SKM-1 (cell line): ENCODE measurements around the gene TAS2R40.
"Not testable (repeated sequence)": the region's sequence is repeated elsewhere in the genome, so short reads cannot be mapped to it uniquely, and the experiment has no call there.

ENCODE experiments used
- DNase-seq: peaks from one replicate; lab custom pipeline; 2025; ENCODE audit not compliant: unreplicated experiment; lab: John Stamatoyannopoulos, UW

Gene TAS2R40

GRCh38 chr7:143221737-143222136 lies at the start of gene TAS2R40:
TSS of gene TAS2R40 (plus strand) at chr7:143222037. CDS start at chr7:143222079, 42 bp downstream.
- DNase-seq: no peak

DNA sequence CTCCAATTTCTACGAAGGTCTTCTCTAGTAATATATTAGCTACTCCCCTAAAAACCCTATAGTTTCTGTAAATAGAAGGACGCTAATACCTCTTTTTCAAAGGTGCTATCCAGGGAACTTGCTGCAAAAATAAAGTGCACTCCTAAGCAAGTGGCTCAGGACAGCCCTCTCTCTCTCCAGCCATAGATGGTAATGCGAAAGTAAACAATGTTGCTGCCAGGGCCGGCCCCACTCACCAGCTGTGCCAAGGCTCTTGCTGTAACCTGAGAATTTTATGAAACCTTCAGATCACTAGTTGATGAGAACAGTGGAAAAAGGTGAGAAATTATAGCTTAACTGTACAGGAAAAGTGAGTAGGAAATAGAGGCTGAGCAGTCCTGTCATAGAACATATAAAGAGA lies 49.5 kb upstream of the TAS2R40 start:
- DNase-seq: no peak

GRCh38 chr7:143176128-143176527 lies 45.7 kb upstream of the TAS2R40 start:
- DNase-seq: no peak

- no peak for DNase-seq
Observed at GRCh38 chr7:143177374-143178119, 44.3 kb upstream of the TAS2R40 start.

GRCh38 chr7:143180771-143181170 lies 41.1 kb upstream of the TAS2R40 start:
- not testable (repeated sequence) for DNase-seq

DNA sequence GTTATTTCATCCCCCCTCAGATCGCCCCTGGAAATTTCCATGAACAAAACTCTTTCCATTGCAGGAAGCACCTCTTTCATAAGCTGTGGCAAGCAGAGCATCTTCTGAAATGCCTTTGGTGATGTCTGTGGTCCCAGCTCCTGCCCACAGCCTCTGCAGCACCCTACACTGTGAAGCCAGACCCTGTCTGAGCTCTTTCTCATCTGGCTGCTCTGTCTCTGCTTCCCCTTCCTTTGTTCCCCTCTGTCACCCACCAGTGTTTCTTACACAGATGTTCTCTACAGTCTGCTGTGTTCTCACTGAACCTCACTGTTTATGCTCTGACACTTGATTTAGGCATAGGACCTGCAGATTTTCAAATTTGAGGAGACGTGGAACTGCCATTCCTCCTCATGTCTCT lies 40.5 kb upstream of the TAS2R40 start:
- DNase-seq: no peak

DNA sequence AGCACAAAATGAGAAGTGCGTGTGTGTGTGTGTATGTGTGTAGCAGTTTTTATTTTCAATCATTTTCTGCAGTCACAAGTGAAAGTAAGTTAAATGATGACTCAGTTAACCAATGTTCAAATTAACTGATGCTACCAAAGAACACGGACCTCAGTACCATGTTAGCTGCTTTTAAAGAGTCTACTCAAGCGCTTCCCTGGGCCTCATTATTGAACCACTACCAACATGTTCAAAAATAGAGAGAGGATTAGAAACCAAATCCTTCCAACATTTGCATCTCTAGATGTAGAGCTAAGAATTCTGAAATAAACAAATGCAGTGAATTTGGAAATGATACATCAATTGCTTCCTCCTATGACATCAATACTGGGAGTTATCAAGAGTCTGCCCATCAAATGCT lies 38.8 kb upstream of the TAS2R40 start, which contains the start of gene TAS2R39:
Gene TAS2R39, plus strand, starts transcription at position 396 of the 400 bp plus-strand sequence. Its CDS starts 0 bp downstream, at position 396.
- no peak for DNase-seq

DNA sequence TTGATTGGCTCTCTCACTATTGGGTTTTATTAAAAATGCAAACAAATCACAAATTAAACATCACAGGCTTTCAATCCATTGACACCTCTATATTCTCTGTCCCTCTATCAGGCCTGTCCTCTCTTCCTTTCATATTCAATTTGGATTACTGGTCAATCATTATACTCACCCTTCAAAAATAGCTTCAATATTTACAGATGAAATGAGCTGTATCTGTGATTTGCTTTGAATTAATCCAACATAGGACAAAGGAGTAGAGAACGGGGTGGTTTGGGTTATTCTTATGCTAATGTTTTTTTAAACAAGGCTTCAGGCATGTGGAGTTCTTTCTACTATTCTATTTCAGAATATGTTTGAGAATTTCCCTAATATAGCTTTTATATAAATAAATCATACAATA lies 36.3 kb upstream of the TAS2R40 start:
- no peak for DNase-seq

- DNase-seq: no peak
Observed at GRCh38 chr7:143188994-143189393, 32.8 kb upstream of the TAS2R40 start.

DNA sequence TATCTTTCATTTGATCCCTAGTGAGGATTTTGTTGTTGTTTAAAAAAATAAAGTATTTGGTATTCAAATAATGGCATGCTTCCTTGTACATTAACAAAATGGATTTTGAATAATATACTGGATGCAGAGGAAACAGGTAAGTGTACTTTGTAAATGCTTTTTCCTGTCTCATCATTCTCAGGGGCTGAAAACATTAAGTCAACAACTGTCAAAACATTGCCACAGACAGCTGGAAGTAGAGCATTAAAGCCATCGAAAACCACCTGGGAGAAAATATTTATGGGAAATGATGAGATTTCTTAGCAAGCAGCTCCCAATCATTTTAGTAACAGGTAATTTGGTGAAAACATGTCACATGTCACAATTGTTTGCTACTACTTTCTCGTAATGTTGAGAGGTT lies 28.0 kb upstream of the TAS2R40 start:
- DNase-seq: no peak

DNA sequence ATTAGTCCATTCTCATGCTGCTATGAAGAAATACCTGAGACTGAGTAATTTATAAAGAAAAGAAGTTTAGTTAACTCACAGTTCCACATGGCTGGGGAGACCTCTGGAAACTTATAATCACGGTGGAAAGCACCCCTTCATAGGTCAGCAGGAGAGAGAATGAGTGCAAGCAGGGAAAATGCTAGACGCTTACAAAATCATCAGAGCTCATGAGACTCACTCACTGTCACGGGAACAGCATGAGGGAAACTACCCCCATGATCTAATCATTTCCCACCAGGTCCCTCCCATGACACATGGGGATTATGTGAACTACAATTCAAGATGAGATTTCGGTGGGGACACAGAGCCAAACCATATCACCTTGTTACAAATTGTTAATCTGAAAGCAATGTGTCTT lies 22.8 kb upstream of the TAS2R40 start:
- no peak for DNase-seq

DNA sequence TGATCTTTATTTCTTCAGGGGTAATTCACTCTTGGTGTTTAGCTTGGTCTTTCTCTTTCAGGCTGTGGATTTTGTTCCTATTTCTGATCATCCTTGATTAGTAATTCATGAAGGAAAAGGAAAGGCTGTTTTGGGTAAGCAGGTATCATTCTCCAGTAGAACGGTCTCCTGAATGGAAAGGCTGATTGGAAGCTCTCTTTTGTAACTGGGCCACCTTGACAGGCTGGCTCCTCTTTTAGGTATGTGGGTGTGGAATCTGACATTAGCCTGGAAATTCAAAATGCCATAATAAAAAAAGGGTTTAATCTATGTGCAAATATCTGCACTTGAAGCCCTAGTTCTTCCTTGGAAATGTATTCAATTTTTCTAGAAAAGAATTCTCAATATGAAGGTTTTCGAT lies 19.7 kb upstream of the TAS2R40 start:
- DNase-seq: no peak

- DNase-seq: no peak
Observed at GRCh38 chr7:143203386-143203785, 18.5 kb upstream of the TAS2R40 start.

- peak; percentile 98 for DNase-seq
Observed at GRCh38 chr7:143205560-143206293, 16.1 kb upstream of the TAS2R40 start.

DNA sequence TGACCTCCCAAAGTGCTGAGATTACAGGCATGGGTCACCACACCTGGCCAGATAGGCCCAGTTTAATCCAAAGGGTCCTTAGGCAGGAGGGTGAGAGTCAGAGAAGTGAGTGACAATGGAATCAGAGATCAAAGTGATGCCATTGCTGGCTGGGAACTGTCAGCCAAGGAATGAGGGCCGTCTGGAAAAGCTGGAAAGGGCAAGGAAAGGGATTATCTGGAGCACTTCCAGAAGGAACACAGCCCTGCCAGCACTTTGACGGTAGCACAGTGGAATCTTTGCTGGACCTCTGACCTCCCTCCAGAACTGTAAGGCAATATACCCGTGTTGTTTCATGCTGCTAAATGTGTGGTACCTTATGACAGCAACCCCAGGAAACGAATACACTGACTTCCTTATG lies 11.3 kb upstream of the TAS2R40 start:
- no peak for DNase-seq

- DNase-seq: not testable (repeated sequence)
Observed at GRCh38 chr7:143213478-143213877, 8.4 kb upstream of the TAS2R40 start.

GRCh38 chr7:143214789-143215679 lies 6.8 kb upstream of the TAS2R40 start:
- DNase-seq: peak; percentile 75

- no peak for DNase-seq
Observed at GRCh38 chr7:143216151-143216550, 5.7 kb upstream of the TAS2R40 start.

- DNase-seq: no peak
Observed at GRCh38 chr7:143216686-143217085, 5.2 kb upstream of the TAS2R40 start.

- DNase-seq: no peak
Observed at GRCh38 chr7:143217806-143218205, 4.0 kb upstream of the TAS2R40 start.

GRCh38 chr7:143221286-143221685 lies 551 bp upstream of the TAS2R40 start:
- no peak for DNase-seq
